HG02852 (cell line): ENCODE results near the gene ZRANB3.
"Not testable (repeated sequence)": the region's sequence is repeated elsewhere in the genome, so short reads cannot be mapped to it uniquely, and the experiment has no call there.

Source experiments
- ATAC-seq: cut with Tn5 transposase; IDR thresholded peaks from one replicate; pipeline ENCODE4 v1.9.1; 2021; ENCODE audit warnings: mild to moderate bottlenecking, moderate library complexity; ENCODE audit not compliant: unreplicated experiment

The ZRANB3 gene

GRCh38 chr2:135494503-135494902, 36.5 kb downstream of the ZRANB3 start:
- no peak for ATAC-seq

GRCh38 chr2:135490376-135490775, 40.6 kb downstream of the ZRANB3 start:
- ATAC-seq: no peak

- ATAC-seq: no peak
These were observed 45.6 kb downstream of the ZRANB3 start for GRCh38 chr2:135485441-135485840.

GRCh38 chr2:135475128-135475527, 55.9 kb downstream of the ZRANB3 start:
- no peak for ATAC-seq

- no peak for ATAC-seq
These were observed 57.5 kb downstream of the ZRANB3 start for GRCh38 chr2:135473567-135473966.

GRCh38 chr2:135471106-135471505, 59.9 kb downstream of the ZRANB3 start:
- no peak for ATAC-seq

GRCh38 chr2:135457279-135457678, 73.7 kb downstream of the ZRANB3 start:
- no peak for ATAC-seq

GRCh38 chr2:135456835-135457234, 74.2 kb downstream of the ZRANB3 start:
- no peak for ATAC-seq

- no peak for ATAC-seq
These were observed 74.6 kb downstream of the ZRANB3 start for GRCh38 chr2:135456431-135456830.

- ATAC-seq: no peak
These were observed 76.4 kb downstream of the ZRANB3 start for GRCh38 chr2:135454608-135455007.

GRCh38 chr2:135453027-135453426, 78.0 kb downstream of the ZRANB3 start:
- ATAC-seq: not testable (repeated sequence)

GRCh38 chr2:135451966-135452365, 79.1 kb downstream of the ZRANB3 start:
- no peak for ATAC-seq

GRCh38 chr2:135443013-135443412, 88.0 kb downstream of the ZRANB3 start:
- ATAC-seq: not testable (repeated sequence)

GRCh38 chr2:135435155-135435554, 95.9 kb downstream of the ZRANB3 start:
- not testable (repeated sequence) for ATAC-seq

GRCh38 chr2:135424849-135425248, 106.2 kb downstream of the ZRANB3 start:
- no peak for ATAC-seq

GRCh38 chr2:135422898-135423297, 108.1 kb downstream of the ZRANB3 start:
- no peak for ATAC-seq

GRCh38 chr2:135411646-135412045, 119.4 kb downstream of the ZRANB3 start:
- ATAC-seq: no peak

- no peak for ATAC-seq
These were observed 121.6 kb downstream of the ZRANB3 start for GRCh38 chr2:135409436-135409835.

- ATAC-seq: not testable (repeated sequence)
These were observed 134.8 kb downstream of the ZRANB3 start for GRCh38 chr2:135396259-135396658.

GRCh38 chr2:135386993-135387392, 144.0 kb downstream of the ZRANB3 start:
- no peak for ATAC-seq

GRCh38 chr2:135378591-135378990, 152.4 kb downstream of the ZRANB3 start:
- no peak for ATAC-seq

- ATAC-seq: no peak
These were observed 157.3 kb downstream of the ZRANB3 start for GRCh38 chr2:135373702-135374101.

GRCh38 chr2:135349941-135350340, 181.1 kb downstream of the ZRANB3 start:
- ATAC-seq: no peak
